GM18909 (cell line): Measurements from ENCODE around the gene ZNF302.
"Not testable (repeated sequence)": the region's sequence is repeated elsewhere in the genome, so short reads cannot be mapped to it uniquely, and the experiment has no call there.

ENCODE experiments used
- ATAC-seq: cut with Tn5 transposase; IDR thresholded peaks from one replicate; pipeline ENCODE4 v1.9.1; 2021; ENCODE audit warnings: mild to moderate bottlenecking; ENCODE audit not compliant: unreplicated experiment, poor library complexity

The ZNF302 gene

GRCh38 chr19:34677386-34678084 lies at the start of gene ZNF302:
Gene ZNF302 (plus strand): TSS chr19:34677678. CDS start chr19:34678805, 1,127 bp downstream.
- ATAC-seq, result peak; percentile 89

- no peak for ATAC-seq
Measured at GRCh38 chr19:34633802-34634201, 43.7 kb upstream of the ZNF302 start.

- ATAC-seq, result no peak
Measured at GRCh38 chr19:34639491-34640085, 37.9 kb upstream of the ZNF302 start.

GRCh38 chr19:34642241-34642640 lies 35.2 kb upstream of the ZNF302 start:
- no peak for ATAC-seq

GRCh38 chr19:34644991-34645461 lies 32.5 kb upstream of the ZNF302 start:
- no peak for ATAC-seq

GRCh38 chr19:34645551-34645950 lies 31.9 kb upstream of the ZNF302 start:
- no peak for ATAC-seq

GRCh38 chr19:34649886-34650543 lies 27.5 kb upstream of the ZNF302 start:
- ATAC-seq, result no peak

- no peak for ATAC-seq
Measured at GRCh38 chr19:34651747-34652146, 25.7 kb upstream of the ZNF302 start.

GRCh38 chr19:34654796-34655195 lies 22.7 kb upstream of the ZNF302 start:
- no peak for ATAC-seq

- ATAC-seq, result no peak
Measured at GRCh38 chr19:34655651-34656050, 21.8 kb upstream of the ZNF302 start.

GRCh38 chr19:34661357-34661756 lies 16.1 kb upstream of the ZNF302 start:
- ATAC-seq, result no peak

- ATAC-seq, result no peak
Measured at GRCh38 chr19:34662919-34663318, 14.6 kb upstream of the ZNF302 start.

- no peak for ATAC-seq
Measured at GRCh38 chr19:34664168-34664567, 13.3 kb upstream of the ZNF302 start.

GRCh38 chr19:34664870-34665269 lies 12.6 kb upstream of the ZNF302 start:
- ATAC-seq, result no peak

- ATAC-seq, result not testable (repeated sequence)
Measured at GRCh38 chr19:34665275-34665674, 12.2 kb upstream of the ZNF302 start.

GRCh38 chr19:34666200-34666957 lies 11.1 kb upstream of the ZNF302 start:
- no peak for ATAC-seq

- no peak for ATAC-seq
Measured at GRCh38 chr19:34666958-34667265, 10.6 kb upstream of the ZNF302 start.

- no peak for ATAC-seq
Measured at GRCh38 chr19:34667349-34668076, 10.0 kb upstream of the ZNF302 start.

- ATAC-seq, result not testable (repeated sequence)
Measured at GRCh38 chr19:34668077-34668689, 9.3 kb upstream of the ZNF302 start.

- not testable (repeated sequence) for ATAC-seq
Measured at GRCh38 chr19:34668690-34669089, 8.8 kb upstream of the ZNF302 start.
